NCI-H510A (cell line): ENCODE data around the gene ATP6V0C.

Experiments
- DNase-seq: peaks from one replicate; lab custom pipeline; 2025; lab: John Stamatoyannopoulos, UW

The ATP6V0C gene

GRCh38 chr16:2511128-2511800 is 2.5 kb upstream of the ATP6V0C start:
- DNase-seq = no peak

DNA sequence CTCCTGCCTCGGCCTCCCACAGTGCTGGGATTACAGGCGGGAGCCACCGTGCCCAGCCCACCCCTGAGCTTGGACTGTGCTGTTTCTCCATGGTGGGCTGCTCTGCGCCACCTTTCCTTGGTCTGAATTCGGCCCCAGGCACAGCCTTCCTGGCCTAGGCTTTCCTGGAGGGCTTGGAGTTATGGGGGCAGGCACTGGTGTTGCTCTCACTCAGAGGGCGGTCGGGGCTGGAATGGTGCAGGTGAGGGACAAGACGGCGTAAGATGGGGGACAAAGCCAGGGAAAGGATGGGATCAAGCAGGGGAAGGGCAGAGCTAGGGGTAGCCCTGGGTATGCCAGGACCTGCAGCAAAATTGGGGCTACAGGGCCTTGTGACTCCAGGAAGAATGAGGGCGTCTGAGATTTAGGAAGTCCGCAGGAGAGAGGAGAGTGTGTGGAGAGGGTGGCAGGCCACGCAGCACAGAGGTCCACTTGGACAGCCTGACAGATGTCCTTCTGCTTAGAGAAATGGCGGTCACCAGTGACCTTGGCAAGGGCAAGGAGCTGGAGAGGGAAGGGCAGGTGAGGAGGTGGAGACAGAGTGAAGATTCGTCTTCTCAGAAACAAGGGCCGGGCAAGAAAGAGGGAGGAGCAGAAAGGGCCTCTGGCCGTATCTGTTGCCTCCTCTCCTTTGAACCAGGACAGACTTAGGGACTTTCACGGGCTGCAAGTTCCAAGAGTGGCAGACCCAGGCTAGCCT is 1.6 kb upstream of the ATP6V0C start:
- no peak for DNase-seq

DNA sequence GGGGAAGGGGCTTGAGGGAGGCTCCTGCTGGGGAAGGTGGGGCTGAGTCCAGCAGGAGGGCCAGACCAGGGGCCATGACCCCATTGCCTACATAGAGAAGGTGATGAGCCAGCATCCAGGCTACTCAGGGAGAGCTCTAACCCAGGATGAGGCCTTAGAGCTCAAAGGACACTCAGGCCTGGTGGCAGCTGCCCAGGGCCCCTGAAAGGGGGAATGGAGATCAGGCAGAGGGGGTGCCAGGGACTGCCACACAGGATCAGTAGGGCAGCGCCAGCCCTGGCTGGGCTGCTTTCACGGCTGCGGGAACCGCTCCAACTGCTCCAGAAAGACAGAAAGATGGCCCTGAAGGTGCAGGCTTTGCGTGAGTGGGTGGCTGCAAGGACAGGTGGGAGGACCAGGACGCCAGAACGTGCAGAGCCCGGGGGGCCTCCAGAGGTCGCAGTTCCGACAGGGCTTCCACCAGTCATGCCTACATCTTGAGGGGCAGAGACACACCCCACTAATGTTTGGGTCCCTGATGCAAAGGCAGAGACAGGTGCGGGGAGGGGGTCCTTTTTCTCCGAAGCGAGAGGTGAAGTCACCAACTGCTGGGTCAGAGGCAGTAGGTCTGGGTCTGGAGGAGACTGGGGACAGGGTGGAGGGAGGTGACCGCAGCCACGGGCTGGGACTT is 882 bp upstream of the ATP6V0C start:
- no peak for DNase-seq

- DNase-seq = no peak
Measured at GRCh38 chr16:2514333-2515179, 804 bp downstream of the ATP6V0C start.

DNA sequence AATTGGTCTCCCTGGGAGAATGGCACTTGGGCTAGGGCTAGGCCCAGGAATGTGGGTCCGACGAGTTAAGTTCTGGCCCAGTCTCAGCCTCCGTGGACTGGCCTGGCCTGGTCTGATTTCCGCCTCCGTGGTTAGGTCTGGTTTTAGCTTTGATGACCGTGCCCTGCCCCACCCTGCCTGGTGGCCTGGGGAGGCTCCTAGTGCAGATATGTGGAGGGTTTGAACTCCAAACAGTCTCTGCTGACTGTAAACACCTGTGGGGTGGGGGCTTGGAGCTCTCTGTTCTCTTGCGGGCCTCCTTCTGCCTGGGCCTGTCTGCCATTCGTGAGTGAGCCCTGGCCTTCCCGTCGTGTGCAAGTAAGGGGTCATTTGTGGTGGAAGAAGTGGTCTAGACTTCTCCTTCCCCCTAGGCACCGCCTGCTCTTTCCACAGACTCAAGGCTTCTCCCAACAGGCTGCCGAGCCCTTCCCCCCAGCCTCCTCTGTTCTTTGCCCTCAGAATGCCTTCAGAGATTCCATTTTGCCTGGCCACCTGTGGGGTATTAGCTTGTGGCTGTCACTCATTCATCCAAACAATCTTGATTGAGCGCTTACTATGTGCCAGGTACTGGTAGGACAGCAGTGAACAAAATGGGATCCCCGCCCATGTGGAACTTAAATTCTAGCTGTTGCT is 1.6 kb downstream of the ATP6V0C start:
- no peak for DNase-seq

GRCh38 chr16:2516391-2517240 is 2.9 kb downstream of the ATP6V0C start:
- DNase-seq = no peak

DNA sequence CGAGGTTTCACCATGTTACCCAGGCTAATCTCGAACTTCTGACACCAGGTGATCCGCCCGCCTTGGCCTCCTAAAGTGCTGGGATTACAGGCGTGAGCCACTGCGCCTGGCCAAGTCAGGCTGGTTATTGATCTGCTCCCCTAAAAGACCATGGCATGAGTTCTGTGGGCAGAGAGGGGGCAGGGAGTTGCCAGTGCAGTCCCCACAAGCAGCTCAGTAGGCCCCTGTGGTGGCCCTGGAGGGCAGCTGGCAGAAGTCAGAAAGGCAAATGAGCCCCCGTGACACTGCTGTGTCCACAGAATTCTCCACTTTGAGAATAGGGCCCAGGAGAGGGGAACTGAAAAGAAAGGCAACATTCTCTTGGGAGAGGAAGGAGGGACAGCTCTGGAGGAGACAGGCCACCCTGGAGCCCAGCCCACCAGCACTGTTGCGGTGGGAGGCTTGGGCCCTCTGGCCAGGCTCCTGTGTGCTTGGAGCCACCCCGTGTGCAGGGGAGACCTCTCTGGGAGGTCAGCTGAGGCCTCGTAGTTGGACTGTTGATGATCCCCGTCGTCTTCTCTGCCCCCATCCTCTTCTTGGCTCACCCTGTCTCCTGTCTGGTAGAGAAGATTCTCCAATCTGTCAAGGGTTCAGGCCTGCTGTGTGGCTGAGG is 4.3 kb downstream of the ATP6V0C start:
- no peak for DNase-seq

DNA sequence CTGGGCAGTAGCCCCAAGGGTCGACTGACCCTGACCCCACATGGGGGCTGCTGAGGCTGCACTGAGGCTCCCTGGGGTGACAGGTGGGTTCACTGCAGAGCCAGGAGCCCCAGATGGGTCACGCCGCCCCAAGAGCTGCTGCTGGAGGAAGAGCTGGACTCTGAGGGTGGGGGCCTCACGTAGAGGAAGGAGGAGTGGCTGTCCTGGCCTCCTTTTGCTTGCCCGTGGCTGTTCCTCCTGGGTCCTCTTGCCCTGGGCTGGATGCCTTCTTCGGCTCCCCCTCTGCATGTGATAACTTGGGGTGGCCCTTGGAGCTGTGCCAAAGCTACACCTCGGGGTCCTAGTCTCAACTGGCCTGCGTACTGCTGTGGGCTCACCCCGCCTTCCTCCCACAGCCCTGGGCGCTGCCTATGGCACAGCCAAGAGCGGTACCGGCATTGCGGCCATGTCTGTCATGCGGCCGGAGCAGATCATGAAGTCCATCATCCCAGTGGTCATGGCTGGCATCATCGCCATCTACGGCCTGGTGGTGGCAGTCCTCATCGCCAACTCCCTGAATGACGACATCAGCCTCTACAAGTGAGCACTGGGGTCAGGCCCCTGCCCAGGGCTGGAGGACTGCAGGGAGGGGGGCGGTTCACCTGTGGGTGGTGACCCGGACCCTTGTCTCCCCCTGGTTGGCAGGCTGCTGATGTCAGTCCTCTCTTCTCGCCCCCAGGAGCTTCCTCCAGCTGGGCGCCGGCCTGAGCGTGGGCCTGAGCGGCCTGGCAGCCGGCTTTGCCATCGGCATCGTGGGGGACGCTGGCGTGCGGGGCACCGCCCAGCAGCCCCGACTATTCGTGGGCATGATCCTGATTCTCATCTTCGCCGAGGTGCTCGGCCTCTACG is 5.3 kb downstream of the ATP6V0C start:
- no peak for DNase-seq

- DNase-seq = no peak
Measured at GRCh38 chr16:2519711-2520080, 5.9 kb downstream of the ATP6V0C start.

DNA sequence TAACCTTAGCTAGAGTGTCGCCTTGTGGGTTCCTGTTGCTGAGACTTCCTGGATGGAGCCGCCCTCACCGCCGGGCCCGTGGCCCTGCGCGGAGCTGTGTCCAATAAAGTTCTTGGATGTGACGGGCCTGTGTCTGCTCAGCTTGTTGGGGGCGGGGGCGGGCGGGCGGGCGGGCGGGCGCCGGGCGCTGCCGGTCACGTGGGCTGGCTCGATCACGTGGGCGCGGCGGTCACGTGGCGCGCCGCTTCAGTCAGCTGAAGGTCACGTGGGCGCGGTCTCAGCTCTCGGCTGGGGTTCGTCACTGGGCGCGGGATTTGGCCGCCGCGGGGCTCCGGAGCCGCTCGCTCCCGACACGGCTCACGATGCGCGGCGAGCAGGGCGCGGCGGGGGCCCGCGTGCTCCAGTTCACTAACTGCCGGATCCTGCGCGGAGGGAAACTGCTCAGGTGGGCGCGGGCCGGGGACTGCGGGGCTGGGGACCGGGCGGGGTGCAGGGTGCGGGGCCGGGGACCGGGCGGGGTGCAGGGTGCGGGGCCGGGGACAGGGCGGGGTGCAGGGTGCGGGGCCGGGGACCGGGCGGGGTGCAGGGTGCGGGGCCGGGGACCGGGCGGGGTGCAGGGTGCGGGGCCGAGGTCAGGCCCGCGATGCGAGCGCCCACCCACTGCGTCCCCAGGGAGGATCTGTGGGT is 6.5 kb downstream of the ATP6V0C start, which contains the start of gene AMDHD2:
Gene AMDHD2 (plus strand): TSS at position 275 of the 687 bp plus-strand sequence. CDS start 88 bp downstream, at position 363.
- peak; percentile 83 for DNase-seq

DNA sequence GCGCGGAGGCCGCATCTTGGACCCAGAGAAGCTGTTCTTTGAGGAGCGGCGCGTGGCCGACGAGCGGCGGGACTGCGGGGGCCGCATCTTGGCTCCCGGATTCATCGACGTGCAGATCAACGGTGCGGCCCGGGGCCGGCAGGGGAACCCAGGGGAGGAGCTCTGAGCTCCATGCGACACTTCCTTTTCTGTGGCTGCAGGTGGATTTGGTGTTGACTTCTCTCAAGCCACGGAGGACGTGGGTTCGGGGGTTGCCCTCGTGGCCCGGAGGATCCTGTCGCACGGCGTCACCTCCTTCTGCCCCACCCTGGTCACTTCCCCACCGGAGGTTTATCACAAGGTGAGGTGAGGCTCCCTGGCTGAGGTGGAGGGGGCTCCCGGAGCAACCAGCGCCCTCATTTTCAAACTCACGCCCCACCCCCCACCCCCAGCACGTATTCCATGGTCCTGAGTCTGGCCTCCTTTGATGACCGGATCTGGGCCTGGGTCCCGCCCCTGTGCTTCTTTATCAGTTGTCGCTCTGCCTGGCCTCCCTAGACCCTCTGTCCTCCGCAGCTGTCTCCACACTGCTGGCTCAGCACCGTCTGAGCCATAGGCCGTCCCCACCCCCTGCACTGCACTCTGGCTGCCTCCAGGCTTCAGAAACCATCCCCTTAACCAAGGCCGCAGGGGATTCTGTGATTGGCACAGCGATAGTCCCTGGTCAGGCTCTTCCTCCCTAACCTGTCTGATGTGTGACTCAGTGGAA is 7.2 kb downstream of the ATP6V0C start:
- no peak for DNase-seq

GRCh38 chr16:2523801-2524231 is 10.1 kb downstream of the ATP6V0C start:
- DNase-seq = no peak

- no peak for DNase-seq
Measured at GRCh38 chr16:2524339-2524938, 10.7 kb downstream of the ATP6V0C start.

GRCh38 chr16:2526135-2526534 is 12.4 kb downstream of the ATP6V0C start:
- DNase-seq = no peak

DNA sequence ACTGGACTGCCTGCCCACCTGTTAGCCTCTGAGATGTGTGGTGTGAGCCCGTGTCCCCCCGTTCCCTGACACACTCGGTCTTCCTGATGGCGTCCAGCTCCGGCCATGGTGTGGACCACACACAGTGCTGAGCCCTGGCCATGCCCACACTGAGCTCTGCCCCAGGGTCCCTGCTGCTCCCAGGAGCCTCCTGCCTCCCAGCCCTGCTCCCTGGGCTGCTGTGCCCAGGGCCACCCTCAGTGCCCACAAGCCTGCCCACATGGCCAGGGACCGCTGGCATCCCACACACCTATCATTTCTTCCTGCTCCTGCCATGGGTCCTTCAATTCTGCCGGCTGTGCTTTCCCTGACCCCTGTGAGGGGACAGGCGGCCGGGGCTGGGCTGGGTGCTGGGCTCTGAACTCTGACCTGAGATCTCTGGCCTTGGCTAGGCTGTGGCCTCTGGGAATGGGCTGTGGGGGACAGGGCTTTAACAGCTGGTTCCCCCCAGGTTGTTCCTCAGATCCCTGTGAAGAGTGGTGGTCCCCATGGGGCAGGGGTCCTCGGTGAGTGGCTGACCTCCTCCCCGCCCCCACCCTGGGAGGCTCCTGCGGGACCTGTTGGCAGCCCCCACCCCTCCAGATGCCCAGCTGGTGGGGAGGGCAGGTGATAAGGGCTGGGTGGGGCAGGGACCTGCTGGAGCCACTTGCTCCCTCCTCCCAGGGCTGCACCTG is 13.5 kb downstream of the ATP6V0C start:
- DNase-seq = no peak

DNA sequence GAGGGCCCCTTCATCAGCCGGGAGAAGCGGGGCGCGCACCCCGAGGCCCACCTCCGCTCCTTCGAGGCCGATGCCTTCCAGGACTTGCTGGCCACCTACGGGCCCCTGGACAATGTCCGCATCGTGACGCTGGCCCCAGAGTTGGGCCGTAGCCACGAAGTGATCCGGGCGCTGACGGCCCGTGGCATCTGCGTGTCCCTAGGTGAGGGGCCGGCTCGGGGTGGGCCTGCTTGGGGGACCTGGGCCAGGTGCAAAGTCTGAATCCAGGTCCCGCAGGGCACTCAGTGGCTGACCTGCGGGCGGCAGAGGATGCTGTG is 14.0 kb downstream of the ATP6V0C start:
- DNase-seq = no peak
